Gastroesophageal sphincter (tissue), 4 donors: ENCODE data around the gene FBXL4. TPM values are rescaled to one million over a fixed set of nuclear protein-coding genes. Genes with fewer than 3 reads are reported as not detected.
A peak's percentile ranks its signal among the peaks of the same experiment; 100 is the strongest.

Source experiments
- ATAC-seq: fragments of 150-250 bp; one replicate; pipeline ENCODE4 v1.9.1; 2016; ENCODE audit warnings: mild to moderate bottlenecking, moderate library complexity
- H3K27ac ChIP-seq, 4 donors: fragments of 200-600 bp; sonication (generic) in 3 of 4; 1 replicate in 3 of 4; 2 replicates in 1 of 4; pipeline ENCODE4 v1.5.1; 2016 to 2019
- H3K27me3 ChIP-seq: fragments of 200-600 bp; sonication (generic); one replicate; pipeline ENCODE4 v1.5.1; 2019
- H3K36me3 ChIP-seq, 2 donors: fragments of 200-600 bp; sonication (generic); one replicate each; pipeline ENCODE4 v1.5.1; 2019; ENCODE audit warnings: control low read depth in 1 of 2
- H3K4me1 ChIP-seq, 3 donors: fragments of 200-600 bp; sonication (generic); 1 replicate in 2 of 3; 2 replicates in 1 of 3; pipeline ENCODE4 v1.5.1; 2016 to 2019; ENCODE audit warnings: control low read depth in 2 of 3
- H3K4me3 ChIP-seq, 2 donors: fragments of 200-600 bp; sonication (generic); one replicate each; pipeline ENCODE4 v1.5.1; 2019; ENCODE audit warnings: mild to moderate bottlenecking in 1 of 2, moderate library complexity in 1 of 2
- H3K9me3 ChIP-seq, 3 donors: fragments of 200-600 bp; sonication (generic); one replicate each; pipeline ENCODE4 v1.5.1; 2017 to 2019; ENCODE audit warnings: control low read depth in 2 of 3
- CTCF ChIP-seq, 4 experiments: fragments of 200-600 bp in 2 of 4; fragments of 450-650 bp in 2 of 4; sonication (generic) in 1 of 4; IDR thresholded peaks; one replicate each; pipeline ENCODE4 v1.5.1; 2017 to 2019; ENCODE audit warnings: antibody characterized with exemption in 4 of 4, mild to moderate bottlenecking in 2 of 4, moderate library complexity in 2 of 4
- EP300 ChIP-seq: sonication (generic); formaldehyde crosslinking; IDR thresholded peaks from one replicate; pipeline ENCODE4 v1.6.1; 2017; ENCODE audit warnings: antibody characterized with exemption, mild to moderate bottlenecking
- POLR2A ChIP-seq, 2 donors: fragments of 450-650 bp; IDR thresholded peaks; one replicate each; pipeline ENCODE4 v1.6.1; 2017; ENCODE audit warnings: antibody characterized with exemption in 2 of 2, mild to moderate bottlenecking in 2 of 2, moderate library complexity in 1 of 2
- POLR2AphosphoS5 ChIP-seq: sonication (generic); formaldehyde crosslinking; IDR thresholded peaks from one replicate; pipeline ENCODE4 v1.6.1; 2017; ENCODE audit warnings: antibody characterized with exemption
- WGBS, 2 donors: methylation state at CpG; one replicate each; pipeline ENCODE4 v1.1.5; 2018; ENCODE audit warnings: low coverage in 1 of 2; 5-methylcytosine and 5-hydroxymethylcytosine counted together
- total RNA-seq, 4 donors: library from RNA; depleted of rRNA; stranded (reverse); fragments of >200 nt; gene quantifications; one replicate each; pipeline ENCODE4 v1.1.0, GENCODE V29; 2016

Gene FBXL4
- total RNA-seq, 4 donors from 2014 or later, result 15.6 to 21.9 (median 18.8) TPM

DNA sequence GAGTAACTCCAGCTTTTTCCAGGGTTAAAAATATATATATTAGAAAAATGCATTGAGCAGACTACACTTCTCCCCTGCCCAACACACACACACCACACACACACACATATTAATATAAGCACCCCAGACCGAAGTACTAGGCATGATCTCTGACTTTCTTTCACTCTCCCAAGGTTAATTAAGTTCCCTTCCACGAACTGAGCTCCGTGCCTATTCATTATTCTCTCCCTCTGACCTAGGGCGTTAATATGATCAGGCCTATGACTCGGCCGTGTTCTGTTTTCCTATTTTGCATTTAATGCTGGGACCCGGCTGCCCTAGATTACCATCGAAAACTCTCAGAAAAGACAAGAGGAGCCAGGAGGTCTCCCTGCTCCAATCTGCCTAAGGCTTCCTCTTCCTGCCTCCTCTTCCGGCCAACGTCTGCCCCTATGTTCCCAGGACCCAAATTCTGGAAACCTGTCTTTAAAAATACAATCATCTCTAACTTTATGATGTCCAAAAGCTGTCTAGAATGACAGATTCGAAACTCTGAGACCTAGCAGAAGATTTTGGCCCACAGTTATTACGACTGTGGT is 119.4 kb downstream of the FBXL4 start:
- peaks cover 100% of the 10 kb centered on the region for H3K27me3 ChIP-seq
- WGBS, 2 donors, result 8 to 11% methylated on average over 6 to 12 of the region's 12 CpGs
- TF ChIP-seq EP300 (no peak), POLR2A (IDR thresholded peaks at IDR 0.05) (no peak), CTCF (IDR thresholded peaks at IDR 0.05) (no peak), POLR2AphosphoS5 (no peak)
- H3K36me3 ChIP-seq, result no peaks in the 10 kb centered on the region
- ATAC-seq, result no peak
- no peak overlapping the region for H3K4me3 ChIP-seq
- peaks cover 0 to 60% (median 33%) of the 10 kb centered on the region in 3 donors for H3K4me1 ChIP-seq
- H3K27ac ChIP-seq, result no peak overlapping the region
- H3K9me3 ChIP-seq, result no peaks in the 10 kb centered on the region

GRCh38 chr6:98827295-98828159 is 120.2 kb downstream of the FBXL4 start:
- ATAC-seq, result no peak

DNA sequence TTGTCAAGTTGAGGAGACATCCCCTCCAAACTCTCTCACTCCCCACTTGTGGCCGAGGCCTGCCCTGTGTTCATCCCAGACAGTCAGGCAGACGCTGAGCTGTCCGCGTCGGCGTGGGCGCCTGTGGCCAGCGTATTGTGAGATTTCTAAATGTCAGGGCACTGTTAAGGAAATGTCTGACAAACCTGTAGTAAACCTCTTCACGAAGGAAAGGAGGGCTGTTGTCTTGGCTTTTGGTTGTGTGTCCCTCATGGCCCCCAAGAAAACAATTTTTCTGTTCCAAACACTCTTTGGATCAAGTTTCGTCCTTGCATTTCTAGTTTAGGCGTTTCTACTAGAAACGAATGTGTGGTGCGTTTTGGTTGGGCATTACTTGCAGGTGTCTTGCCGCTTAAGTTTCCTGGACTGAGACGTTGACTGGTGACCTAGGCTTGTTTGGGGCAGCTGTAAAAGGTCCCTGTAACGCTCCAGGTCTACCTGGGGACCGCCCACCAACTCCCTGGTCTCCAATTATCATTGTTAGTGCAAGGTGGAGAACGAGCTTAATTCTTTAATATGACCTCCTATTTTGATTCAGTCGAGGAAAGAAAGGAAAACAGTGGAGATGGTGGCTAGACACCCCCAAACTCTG is 122.0 kb downstream of the FBXL4 start:
- no peaks in the 10 kb centered on the region for H3K36me3 ChIP-seq
- no peak overlapping the region for H3K4me3 ChIP-seq
- no peak for TF ChIP-seq POLR2A (IDR thresholded peaks at IDR 0.05)
- TF ChIP-seq CTCF (IDR thresholded peaks at IDR 0.05), result no peak
- TF ChIP-seq POLR2AphosphoS5, result no peak
- TF ChIP-seq EP300, result no peak
- WGBS, 2 donors, result 5 to 7% methylated on average over 13 to 19 of the region's 19 CpGs
- peaks cover 0 to 35% (median 13%) of the 10 kb centered on the region in 3 donors for H3K4me1 ChIP-seq
- no peak overlapping the region for H3K27ac ChIP-seq
- H3K27me3 ChIP-seq, result peaks cover 100% of the 10 kb centered on the region
- H3K9me3 ChIP-seq, result no peaks in the 10 kb centered on the region
- no peak for ATAC-seq

More at GRCh38 chr6:98827295-98828159, 120.2 kb downstream of the FBXL4 start:
- TF ChIP-seq CTCF (IDR thresholded peaks at IDR 0.05) (no peak), POLR2AphosphoS5 (no peak), POLR2A (IDR thresholded peaks at IDR 0.05) (no peak), EP300 (no peak)
- Histone ChIP-seq H3K9me3 (no peaks in the 10 kb centered on the region), H3K27ac (no peak overlapping the region), H3K4me1 (peaks cover 0 to 52% (median 26%) of the 10 kb centered on the region in 3 donors), H3K27me3 (peaks cover 100% of the 10 kb centered on the region), H3K36me3 (no peaks in the 10 kb centered on the region), H3K4me3 (no peak overlapping the region)
- 12% methylated on average over 5 to 13 of the region's 44 CpGs for WGBS, 2 donors

DNA sequence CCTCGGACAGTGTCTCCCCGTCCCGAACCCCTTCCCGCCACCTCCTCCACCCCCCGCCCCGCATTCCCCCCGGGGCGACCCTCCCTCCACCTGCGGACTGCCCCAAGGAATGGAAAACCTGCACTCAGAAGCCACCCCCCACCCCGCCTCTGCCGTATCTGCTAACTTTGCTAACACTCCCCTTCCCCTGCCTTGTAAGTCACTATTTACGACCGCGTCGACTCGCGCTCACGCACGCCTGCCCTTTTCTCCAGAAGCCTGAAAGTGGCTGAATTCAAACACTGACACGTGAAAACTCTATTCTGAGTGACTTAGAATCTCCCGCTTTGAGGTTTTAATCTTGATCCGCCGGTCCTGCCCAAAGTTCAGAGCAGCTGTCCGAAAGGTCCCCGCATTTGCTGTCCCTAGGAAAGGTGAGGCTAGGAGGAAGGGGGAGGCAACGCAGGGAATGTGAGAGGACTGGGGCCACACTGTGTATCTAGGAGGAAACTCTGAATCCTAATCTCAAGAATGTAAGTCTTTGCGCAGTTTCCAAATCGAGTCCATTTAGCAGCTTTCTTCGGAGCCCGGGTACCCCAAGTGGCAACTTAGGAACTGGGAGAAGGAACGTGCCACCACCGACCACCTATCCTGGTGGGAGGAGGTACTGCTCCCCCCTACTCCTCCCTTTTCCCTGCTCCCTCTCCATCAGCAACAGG is 122.7 kb downstream of the FBXL4 start:
- Histone ChIP-seq H3K27ac (no peak overlapping the region), H3K36me3 (no peaks in the 10 kb centered on the region), H3K4me3 (peak overlapping the region in 1 of 2 donors; percentile 22), H3K4me1 (peaks cover 0 to 35% (median 13%) of the 10 kb centered on the region in 3 donors), H3K9me3 (no peaks in the 10 kb centered on the region), H3K27me3 (peaks cover 95% of the 10 kb centered on the region)
- 5 to 6% methylated on average over 8 to 21 of the region's 32 CpGs for WGBS, 2 donors
- TF ChIP-seq EP300, result no peak
- TF ChIP-seq POLR2AphosphoS5, result no peak
- no peak for TF ChIP-seq CTCF (IDR thresholded peaks at IDR 0.05)
- no peak for TF ChIP-seq POLR2A (IDR thresholded peaks at IDR 0.05)
- no peak for ATAC-seq
